CD4-positive, alpha-beta T cell treated with Interleukin-2 at 100 ng/mL for 4 hours (primary cell): ENCODE measurements around the gene RARG.

Experiments used
- DNase-seq: peaks from one replicate; pipeline ENCODE4 v3.0.0-alpha.2; 2020; ENCODE audit warnings: low spot score

Gene RARG

GRCh38 chr12:53231921-53232645 lies at the start of gene RARG:
TSS of gene RARG (minus strand) at chr12:53232209. CDS start at chr12:53227545, 4,664 bp downstream.
- peak; percentile 76 for DNase-seq

GRCh38 chr12:53279888-53280498 lies 48.0 kb upstream of the RARG start:
- DNase-seq: no peak

GRCh38 chr12:53279283-53279869 lies 47.4 kb upstream of the RARG start:
- DNase-seq: no peak

GRCh38 chr12:53277981-53278380 lies 46.0 kb upstream of the RARG start:
- no peak for DNase-seq

GRCh38 chr12:53276511-53276910 lies 44.5 kb upstream of the RARG start:
- no peak for DNase-seq

- no peak for DNase-seq
Measured at GRCh38 chr12:53274445-53274844, 42.4 kb upstream of the RARG start.

GRCh38 chr12:53268630-53269562 lies 36.9 kb upstream of the RARG start:
- no peak for DNase-seq

- DNase-seq: peak; percentile 85
Measured at GRCh38 chr12:53267999-53268629, 36.1 kb upstream of the RARG start, which contains the start of gene ESPL1. TSS of gene ESPL1 (plus strand) at chr12:53268299. CDS start at chr12:53268767, 468 bp downstream.

GRCh38 chr12:53267306-53267998 lies 35.4 kb upstream of the RARG start:
- no peak for DNase-seq

GRCh38 chr12:53265783-53266182 lies 33.8 kb upstream of the RARG start:
- no peak for DNase-seq

- no peak for DNase-seq
Measured at GRCh38 chr12:53259891-53260290, 27.9 kb upstream of the RARG start.

GRCh38 chr12:53258541-53259539 lies 26.8 kb upstream of the RARG start:
- no peak for DNase-seq

GRCh38 chr12:53255996-53256395 lies 24.0 kb upstream of the RARG start:
- no peak for DNase-seq

GRCh38 chr12:53254816-53255545 lies 23.0 kb upstream of the RARG start:
- DNase-seq: no peak

GRCh38 chr12:53253298-53253697 lies 21.3 kb upstream of the RARG start:
- no peak for DNase-seq

GRCh38 chr12:53252349-53252916 lies 20.4 kb upstream of the RARG start:
- DNase-seq: no peak

- DNase-seq: peak; percentile 74
Measured at GRCh38 chr12:53251477-53252348, 19.7 kb upstream of the RARG start.

- DNase-seq: no peak
Measured at GRCh38 chr12:53245286-53245685, 13.3 kb upstream of the RARG start.
